Central memory CD8-positive, alpha-beta T cell (primary cell): ENCODE data around the gene RBM26.

Source experiments
- ATAC-seq: fragments of 150-1000 bp; cut with Tn5 transposase; replicated peaks from 2 replicates; pipeline ENCODE4 v1.10.0; 2022; ENCODE audit warnings: mild to moderate bottlenecking, moderate FRiP score, moderate number of reproducible peaks; ENCODE audit not compliant: poor library complexity, severe bottlenecking; ENCODE audit errors: extremely low read depth
- DNase-seq, 2 donors: peaks; one replicate each; pipeline ENCODE4 v3.0.0; 2021; ENCODE audit warnings: low spot score in 2 of 2
- H3K27ac Mint-ChIP-seq: one replicate; pipeline ENCODE4 v1.8.0; 2022; ENCODE audit warnings: low read depth, mild to moderate bottlenecking, moderate library complexity, mixed read lengths
- H3K27me3 Mint-ChIP-seq: one replicate; pipeline ENCODE4 v1.8.0; 2022; ENCODE audit warnings: mixed read lengths
- H3K36me3 Mint-ChIP-seq: one replicate; pipeline ENCODE4 v1.8.0; 2022; ENCODE audit warnings: mild to moderate bottlenecking, moderate library complexity, mixed read lengths; ENCODE audit not compliant: insufficient read depth
- H3K4me1 Mint-ChIP-seq: one replicate; pipeline ENCODE4 v1.8.0; 2022; ENCODE audit warnings: mixed read lengths
- H3K4me3 Mint-ChIP-seq: one replicate; pipeline ENCODE4 v1.8.0; 2022; ENCODE audit warnings: mild to moderate bottlenecking, moderate library complexity, mixed read lengths
- H3K9me3 Mint-ChIP-seq: one replicate; pipeline ENCODE4 v1.8.0; 2022; ENCODE audit warnings: mixed read lengths

The RBM26 gene

GRCh38 chr13:79405831-79406596 is at the start of gene RBM26:
Gene RBM26, minus strand, starts transcription at chr13:79406255. Its CDS starts 481 bp downstream, at chr13:79405774.
- Mint-ChIP-seq H3K27ac (no peak within 1 kb of the TSS), H3K9me3 (no peaks in the 10 kb centered on the region), H3K4me3 (no peak within 1 kb of the TSS), H3K36me3 (peaks cover 15% of the 10 kb centered on the region), H3K27me3 (no peaks in the 10 kb centered on the region), H3K4me1 (peaks cover 20% of the 10 kb centered on the region)
- ATAC-seq (peak; percentile 85), DNase-seq (peak; percentile 88 to 92)

- no peak for DNase-seq
- Mint-ChIP-seq H3K27ac (no peak overlapping the region), H3K27me3 (no peaks in the 10 kb centered on the region), H3K4me1 (peaks cover 11% of the 10 kb centered on the region), H3K4me3 (no peak overlapping the region), H3K36me3 (peaks cover 2% of the 10 kb centered on the region), H3K9me3 (no peaks in the 10 kb centered on the region)
- no peak for ATAC-seq
Measured at GRCh38 chr13:79455331-79455730, 49.3 kb upstream of the RBM26 start.

- ATAC-seq: no peak
- no peak for DNase-seq
- H3K36me3 Mint-ChIP-seq: peaks cover 2% of the 10 kb centered on the region
Measured at GRCh38 chr13:79452239-79452913, 46.3 kb upstream of the RBM26 start.

GRCh38 chr13:79451500-79451962 is 45.5 kb upstream of the RBM26 start:
- no peaks in the 10 kb centered on the region for H3K9me3 Mint-ChIP-seq

More at GRCh38 chr13:79452239-79452913, 46.3 kb upstream of the RBM26 start:
- Mint-ChIP-seq H3K27me3 (no peaks in the 10 kb centered on the region), H3K4me1 (peaks cover 37% of the 10 kb centered on the region), H3K9me3 (no peaks in the 10 kb centered on the region), H3K4me3 (peak overlapping the region; percentile 40), H3K27ac (peak overlapping the region; percentile 84)

GRCh38 chr13:79450110-79450509 is 44.1 kb upstream of the RBM26 start:
- H3K4me1 Mint-ChIP-seq: peaks cover 47% of the 10 kb centered on the region
- H3K27me3 Mint-ChIP-seq: no peaks in the 10 kb centered on the region
- peaks cover 2% of the 10 kb centered on the region for H3K36me3 Mint-ChIP-seq
- no peaks in the 10 kb centered on the region for H3K9me3 Mint-ChIP-seq
- DNase-seq (no peak), ATAC-seq (no peak)
- no peak overlapping the region for H3K27ac Mint-ChIP-seq
- H3K4me3 Mint-ChIP-seq: no peak overlapping the region

More at GRCh38 chr13:79451500-79451962, 45.5 kb upstream of the RBM26 start:
- peak overlapping the region; percentile 40 for H3K4me3 Mint-ChIP-seq
- peak overlapping the region; percentile 84 for H3K27ac Mint-ChIP-seq
- DNase-seq: peak; percentile 55 to 76
- H3K36me3 Mint-ChIP-seq: peaks cover 2% of the 10 kb centered on the region
- H3K4me1 Mint-ChIP-seq: peaks cover 40% of the 10 kb centered on the region
- no peaks in the 10 kb centered on the region for H3K27me3 Mint-ChIP-seq
- peak; percentile 100 for ATAC-seq

GRCh38 chr13:79448413-79448812 is 42.4 kb upstream of the RBM26 start:
- Mint-ChIP-seq H3K9me3 (no peaks in the 10 kb centered on the region), H3K27me3 (no peaks in the 10 kb centered on the region), H3K27ac (no peak overlapping the region), H3K4me1 (peaks cover 47% of the 10 kb centered on the region), H3K36me3 (peaks cover 2% of the 10 kb centered on the region), H3K4me3 (no peak overlapping the region)
- ATAC-seq (no peak), DNase-seq (no peak)

GRCh38 chr13:79447741-79448140 is 41.7 kb upstream of the RBM26 start:
- no peaks in the 10 kb centered on the region for H3K9me3 Mint-ChIP-seq
- DNase-seq (no peak), ATAC-seq (no peak)
- H3K4me3 Mint-ChIP-seq: no peak overlapping the region
- peaks cover 2% of the 10 kb centered on the region for H3K36me3 Mint-ChIP-seq
- H3K27ac Mint-ChIP-seq: no peak overlapping the region
- H3K27me3 Mint-ChIP-seq: no peaks in the 10 kb centered on the region
- H3K4me1 Mint-ChIP-seq: peaks cover 47% of the 10 kb centered on the region

GRCh38 chr13:79447141-79447540 is 41.1 kb upstream of the RBM26 start:
- ATAC-seq: no peak
- peaks cover 47% of the 10 kb centered on the region for H3K4me1 Mint-ChIP-seq
- no peak for DNase-seq
- no peaks in the 10 kb centered on the region for H3K27me3 Mint-ChIP-seq
- no peak overlapping the region for H3K4me3 Mint-ChIP-seq
- H3K36me3 Mint-ChIP-seq: peaks cover 2% of the 10 kb centered on the region
- H3K9me3 Mint-ChIP-seq: no peaks in the 10 kb centered on the region
- no peak overlapping the region for H3K27ac Mint-ChIP-seq

GRCh38 chr13:79445968-79446645 is 40.1 kb upstream of the RBM26 start:
- H3K4me3 Mint-ChIP-seq: no peak overlapping the region
- no peaks in the 10 kb centered on the region for H3K27me3 Mint-ChIP-seq
- peaks cover 37% of the 10 kb centered on the region for H3K4me1 Mint-ChIP-seq
- H3K36me3 Mint-ChIP-seq: no peaks in the 10 kb centered on the region
- H3K27ac Mint-ChIP-seq: no peak overlapping the region
- ATAC-seq (no peak), DNase-seq (no peak)
- no peaks in the 10 kb centered on the region for H3K9me3 Mint-ChIP-seq

- Mint-ChIP-seq H3K27ac (no peak overlapping the region), H3K9me3 (no peaks in the 10 kb centered on the region), H3K4me1 (peaks cover 13% of the 10 kb centered on the region), H3K36me3 (no peaks in the 10 kb centered on the region), H3K4me3 (no peak overlapping the region), H3K27me3 (no peaks in the 10 kb centered on the region)
- no peak for DNase-seq
- ATAC-seq: no peak
Measured at GRCh38 chr13:79442706-79443105, 36.7 kb upstream of the RBM26 start.

- Mint-ChIP-seq H3K9me3 (no peaks in the 10 kb centered on the region), H3K36me3 (no peaks in the 10 kb centered on the region), H3K27ac (no peak overlapping the region), H3K27me3 (no peaks in the 10 kb centered on the region), H3K4me1 (peaks cover 9% of the 10 kb centered on the region), H3K4me3 (no peak overlapping the region)
- DNase-seq (no peak), ATAC-seq (no peak)
Measured at GRCh38 chr13:79442221-79442620, 36.2 kb upstream of the RBM26 start.

- no peak for DNase-seq
- no peaks in the 10 kb centered on the region for H3K9me3 Mint-ChIP-seq
- H3K27me3 Mint-ChIP-seq: no peaks in the 10 kb centered on the region
- no peaks in the 10 kb centered on the region for H3K36me3 Mint-ChIP-seq
- H3K4me3 Mint-ChIP-seq: no peak overlapping the region
- H3K4me1 Mint-ChIP-seq: peaks cover 2% of the 10 kb centered on the region
- H3K27ac Mint-ChIP-seq: no peak overlapping the region
- no peak for ATAC-seq
Measured at GRCh38 chr13:79440958-79441528, 35.0 kb upstream of the RBM26 start.
